Sigmoid colon (tissue), 7 donors: ENCODE results near the gene IRX4. TPM values are rescaled to one million over a fixed set of nuclear protein-coding genes. Genes with fewer than 3 reads are reported as not detected.

Source experiments
- DNase-seq: peaks from one replicate; pipeline ENCODE4 v3.0.0-alpha.2; 2019
- H3K27ac ChIP-seq, 4 donors: fragments of 200-600 bp; sonication (generic); one replicate each; pipeline ENCODE4 v1.5.1; 2016 to 2019; ENCODE audit warnings: mild to moderate bottlenecking in 1 of 4
- H3K27me3 ChIP-seq, 3 donors: fragments of 200-600 bp; sonication (generic); one replicate each; pipeline ENCODE4 v1.5.1; 2019; ENCODE audit warnings: mild to moderate bottlenecking in 1 of 3
- H3K36me3 ChIP-seq, 4 donors: fragments of 200-600 bp; sonication (generic); one replicate each; pipeline ENCODE4 v1.5.1; 2016 to 2019
- H3K4me1 ChIP-seq, 4 donors: fragments of 200-600 bp; sonication (generic); one replicate each; pipeline ENCODE4 v1.5.1; 2017 to 2019
- H3K4me3 ChIP-seq, 4 donors: fragments of 200-600 bp; sonication (generic); one replicate each; pipeline ENCODE4 v1.5.1; 2017 to 2019; ENCODE audit warnings: mild to moderate bottlenecking in 2 of 4, moderate library complexity in 1 of 4
- H3K9me3 ChIP-seq, 4 donors: fragments of 200-600 bp in 3 of 4; sonication (generic) in 3 of 4; one replicate each; pipeline versions ENCODE4 v1.5.1 to v1.6.1; 2013 to 2019
- CTCF ChIP-seq, 4 experiments: fragments of 450-650 bp in 3 of 4; fragments of 200-600 bp in 1 of 4; IDR thresholded peaks; one replicate each; pipeline ENCODE4 v1.5.1; 2016 to 2019; ENCODE audit warnings: antibody characterized with exemption in 4 of 4, mild to moderate bottlenecking in 3 of 4, moderate library complexity in 2 of 4
- EP300 ChIP-seq, 4 donors: sonication (generic); formaldehyde crosslinking; IDR thresholded peaks; one replicate each; pipeline ENCODE4 v1.6.1; 2017; ENCODE audit warnings: antibody characterized with exemption in 4 of 4
- POLR2A ChIP-seq, 2 donors: fragments of 450-650 bp; IDR thresholded peaks; one replicate each; pipeline ENCODE4 v1.6.1; 2016; ENCODE audit warnings: antibody characterized with exemption in 2 of 2, mild to moderate bottlenecking in 2 of 2, moderate library complexity in 2 of 2
- POLR2AphosphoS5 ChIP-seq, 4 donors: sonication (generic); formaldehyde crosslinking; IDR thresholded peaks; one replicate each; pipeline ENCODE4 v1.6.1; 2017; ENCODE audit warnings: antibody characterized with exemption in 4 of 4
- WGBS, 2 donors: extraction: QIAGEN DNeasy Blood & Tissue Kit; methylation state at CpG; one replicate each; pipeline ENCODE4 v1.1.7; 2013; 5-methylcytosine and 5-hydroxymethylcytosine counted together
- intact Hi-C: fragments of 100-400 bp; cut with DNase I; formaldehyde crosslinking; loops from one replicate; pipeline ENCODE4 v1.15.1; 2023
- polyA plus RNA-seq, 3 donors: library from polyadenylated mRNA; stranded (reverse); fragments of 200-250 nt; gene quantifications; one replicate each; pipeline ENCODE4 v1.2.3, GENCODE V29; 2013
- total RNA-seq, 4 donors: library from RNA; depleted of rRNA; stranded (reverse); fragments of >200 nt; gene quantifications; one replicate each; pipeline ENCODE4 v1.1.0, GENCODE V29; 2016
- donor health status: healthy with polysubstance abuse.
- donor health status: Bipolar disorder and iron deficiency.
- donor health status: healthy.

The IRX4 gene
- total and polyA plus RNA-seq, 7 donors, result 0.06 TPM; not detected in 6

- H3K27ac ChIP-seq, result no peak overlapping the region
- 4 to 9% methylated on average over 79 of the region's 79 CpGs for WGBS, 2 donors
- TF ChIP-seq POLR2AphosphoS5 (IDR thresholded peaks at IDR 0.05) (no peak), POLR2A (IDR thresholded peaks at IDR 0.05) (no peak), CTCF (IDR thresholded peaks at IDR 0.05) (no peak)
- H3K9me3 ChIP-seq, result no peaks in the 10 kb centered on the region
- no peak for DNase-seq
- H3K4me3 ChIP-seq, result no peak overlapping the region
- intact Hi-C loops, result no loop called here
- peaks cover 90 to 100% (median 99%) of the 10 kb centered on the region in 3 donors for H3K27me3 ChIP-seq
- no peaks in the 10 kb centered on the region for H3K36me3 ChIP-seq
- H3K4me1 ChIP-seq, result peaks cover 0 to 42% (median 38%) of the 10 kb centered on the region in 4 donors
Measured at GRCh38 chr5:1878050-1878849, 4.5 kb downstream of the IRX4 start.

DNA sequence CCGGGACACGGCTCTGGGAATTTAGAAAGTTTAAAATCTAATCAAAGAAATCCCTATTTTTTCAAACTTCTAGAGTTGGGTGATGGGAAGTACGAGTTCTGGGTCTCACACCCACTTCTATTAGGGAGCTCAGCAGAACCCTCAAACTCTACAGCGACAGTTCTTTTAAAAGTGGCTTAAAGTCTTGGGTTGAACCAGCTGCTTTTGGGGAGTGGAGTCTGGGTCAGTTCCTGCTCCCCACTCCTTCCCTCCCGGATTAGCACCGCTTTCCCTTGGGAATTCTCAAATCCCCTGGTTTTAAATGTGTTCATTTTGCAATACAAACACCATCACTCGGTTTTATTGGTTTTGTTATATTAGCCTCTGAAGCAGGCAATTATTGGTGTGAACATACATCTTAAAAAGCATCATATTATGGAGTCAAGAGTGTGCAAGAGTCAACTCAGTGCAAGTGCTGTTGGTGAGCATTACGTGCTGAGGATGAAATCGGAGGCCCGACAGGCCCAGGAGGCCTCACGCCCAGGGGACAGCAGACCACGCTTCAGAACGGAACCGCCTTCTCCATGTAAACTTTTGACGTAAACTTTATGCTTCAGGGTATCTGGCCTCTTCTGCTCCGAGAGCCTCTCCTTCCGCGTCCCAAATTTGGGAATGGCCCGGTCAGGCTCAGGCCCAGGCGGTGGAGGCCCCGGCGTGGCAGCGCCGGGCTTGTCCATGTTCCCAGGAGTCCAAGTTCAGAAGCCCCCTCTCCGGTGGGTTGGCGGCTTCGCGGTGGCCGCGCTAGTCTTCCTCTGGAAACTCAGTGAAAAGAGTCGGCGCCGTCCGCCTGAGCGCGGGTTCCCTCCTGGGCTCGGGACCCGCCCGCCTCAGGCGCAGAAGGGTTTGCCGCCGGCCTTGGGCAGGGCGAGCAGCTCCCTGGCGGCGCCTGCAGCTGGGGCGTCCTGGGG, 5.3 kb downstream of the IRX4 start:
- WGBS, 2 donors, result 7 to 15% methylated on average over 46 of the region's 46 CpGs

DNA sequence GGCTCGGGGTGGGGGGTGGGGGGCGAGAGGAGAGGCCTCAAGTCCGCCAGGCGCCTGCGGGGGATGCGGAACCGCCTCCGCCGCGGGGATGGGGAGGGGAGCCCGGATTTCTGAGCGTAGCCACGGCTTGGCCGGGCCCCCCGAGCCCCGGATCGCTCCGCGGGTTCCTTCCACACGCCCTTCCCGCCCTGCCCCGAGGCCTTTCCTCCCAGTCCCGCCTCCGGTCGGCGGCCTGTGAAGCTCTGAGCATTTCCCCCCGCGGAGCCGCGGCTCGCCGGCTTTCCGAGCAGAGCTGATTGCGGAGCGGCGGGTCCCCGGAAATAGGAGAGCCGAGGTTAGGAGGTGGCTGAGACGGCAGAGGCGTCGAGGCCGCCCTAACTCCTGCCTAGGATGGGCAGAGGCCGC, 6.1 kb downstream of the IRX4 start:
- H3K27ac ChIP-seq, result no peak overlapping the region
- H3K4me1 ChIP-seq, result peaks cover 0 to 26% (median 22%) of the 10 kb centered on the region in 4 donors
- WGBS, 2 donors, result 3 to 6% methylated on average over 43 of the region's 43 CpGs
- H3K4me3 ChIP-seq, result no peak overlapping the region
- no peaks in the 10 kb centered on the region for H3K9me3 ChIP-seq
- no peak for DNase-seq
- H3K27me3 ChIP-seq, result peaks cover 74 to 100% (median 92%) of the 10 kb centered on the region in 3 donors
- TF ChIP-seq POLR2A (IDR thresholded peaks at IDR 0.05) (no peak), EP300 (IDR thresholded peaks at IDR 0.05) (no peak), CTCF (IDR thresholded peaks at IDR 0.05) (no peak), POLR2AphosphoS5 (IDR thresholded peaks at IDR 0.05) (no peak)
- H3K36me3 ChIP-seq, result no peaks in the 10 kb centered on the region
- intact Hi-C loops, result no loop called here

More for the DNA sequence above, 5.3 kb downstream of the IRX4 start:
- Histone ChIP-seq H3K27me3 (peaks cover 81 to 100% (median 99%) of the 10 kb centered on the region in 3 donors), H3K27ac (no peak overlapping the region), H3K4me1 (peaks cover 0 to 33% (median 29%) of the 10 kb centered on the region in 4 donors), H3K36me3 (no peaks in the 10 kb centered on the region), H3K4me3 (no peak overlapping the region), H3K9me3 (no peaks in the 10 kb centered on the region)
- no peak for DNase-seq
- intact Hi-C loops, result no loop called here
- no peak for TF ChIP-seq EP300 (IDR thresholded peaks at IDR 0.05)
- no peak for TF ChIP-seq POLR2AphosphoS5 (IDR thresholded peaks at IDR 0.05)
- no peak for TF ChIP-seq POLR2A (IDR thresholded peaks at IDR 0.05)
- TF ChIP-seq CTCF (IDR thresholded peaks at IDR 0.05), result no peak

GRCh38 chr5:1875843-1876659, 6.7 kb downstream of the IRX4 start:
- 3 to 8% methylated on average over 61 of the region's 61 CpGs for WGBS, 2 donors
- Histone ChIP-seq H3K9me3 (no peaks in the 10 kb centered on the region), H3K36me3 (no peaks in the 10 kb centered on the region), H3K4me1 (peaks cover 0 to 22% (median 20%) of the 10 kb centered on the region in 4 donors), H3K27me3 (peaks cover 69 to 97% (median 86%) of the 10 kb centered on the region in 3 donors), H3K4me3 (no peak overlapping the region), H3K27ac (no peak overlapping the region)
- DNase-seq, result no peak
- TF ChIP-seq POLR2AphosphoS5 (IDR thresholded peaks at IDR 0.05) (no peak), POLR2A (IDR thresholded peaks at IDR 0.05) (no peak), EP300 (IDR thresholded peaks at IDR 0.05) (no peak), CTCF (IDR thresholded peaks at IDR 0.05) (no peak)
- intact Hi-C loops, result no loop called here
